NT2/D1 (cell line): ENCODE results near the gene SNHG17.

ENCODE experiments used
- DNase-seq: peaks from one replicate; pipeline ENCODE4 v3.0.0-alpha.2; 2011; ENCODE audit warnings: low read depth, low spot score
- H3K27me3 ChIP-seq: 2 replicates; pipeline ENCODE4 v1.6.0; 2011; ENCODE audit warnings: mild to moderate bottlenecking; ENCODE audit not compliant: insufficient read length, insufficient read depth
- H3K36me3 ChIP-seq: 2 replicates; pipeline ENCODE4 v1.6.1; 2011; ENCODE audit warnings: mild to moderate bottlenecking, low read length, mixed read lengths; ENCODE audit not compliant: insufficient read depth, insufficient read length
- H3K4me1 ChIP-seq: 2 replicates; pipeline ENCODE4 v1.5.1; 2011; ENCODE audit not compliant: insufficient read depth, insufficient read length
- H3K4me3 ChIP-seq: 2 replicates; pipeline ENCODE4 v1.5.1; 2011; ENCODE audit warnings: low read depth; ENCODE audit not compliant: insufficient read length
- H3K9ac ChIP-seq: 2 replicates; pipeline ENCODE4 v1.6.0; 2011; ENCODE audit warnings: low read depth; ENCODE audit not compliant: insufficient read length
- H3K9me3 ChIP-seq: 2 replicates; pipeline ENCODE4 v1.5.1; 2011; ENCODE audit warnings: mild to moderate bottlenecking, low read length; ENCODE audit not compliant: insufficient read depth
- SUZ12 ChIP-seq: IDR thresholded peaks from 2 replicates; pipeline ENCODE4 v1.6.1; 2011; ENCODE audit not compliant: insufficient read length, insufficient read depth; ENCODE audit errors: extremely low read depth
- YY1 ChIP-seq: IDR thresholded peaks from 2 replicates; pipeline ENCODE4 v1.6.1; 2011; ENCODE audit not compliant: insufficient read length, insufficient read depth
- ZNF274 ChIP-seq: IDR thresholded peaks from 2 replicates; pipeline ENCODE4 v1.6.1; 2011; ENCODE audit warnings: mild to moderate bottlenecking, low read depth, low read length

The SNHG17 gene

GRCh38 chr20:38453941-38454340 is 18.8 kb upstream of the SNHG17 start:
- Histone ChIP-seq H3K27me3 (no peaks in the 10 kb centered on the region), H3K36me3 (peaks cover 25% of the 10 kb centered on the region), H3K4me3 (no peak overlapping the region), H3K4me1 (no peaks in the 10 kb centered on the region), H3K9ac (no peak overlapping the region), H3K9me3 (no peaks in the 10 kb centered on the region)
- no peak for DNase-seq
- TF ChIP-seq YY1 (no peak), SUZ12 (no peak), ZNF274 (no peak)

DNA sequence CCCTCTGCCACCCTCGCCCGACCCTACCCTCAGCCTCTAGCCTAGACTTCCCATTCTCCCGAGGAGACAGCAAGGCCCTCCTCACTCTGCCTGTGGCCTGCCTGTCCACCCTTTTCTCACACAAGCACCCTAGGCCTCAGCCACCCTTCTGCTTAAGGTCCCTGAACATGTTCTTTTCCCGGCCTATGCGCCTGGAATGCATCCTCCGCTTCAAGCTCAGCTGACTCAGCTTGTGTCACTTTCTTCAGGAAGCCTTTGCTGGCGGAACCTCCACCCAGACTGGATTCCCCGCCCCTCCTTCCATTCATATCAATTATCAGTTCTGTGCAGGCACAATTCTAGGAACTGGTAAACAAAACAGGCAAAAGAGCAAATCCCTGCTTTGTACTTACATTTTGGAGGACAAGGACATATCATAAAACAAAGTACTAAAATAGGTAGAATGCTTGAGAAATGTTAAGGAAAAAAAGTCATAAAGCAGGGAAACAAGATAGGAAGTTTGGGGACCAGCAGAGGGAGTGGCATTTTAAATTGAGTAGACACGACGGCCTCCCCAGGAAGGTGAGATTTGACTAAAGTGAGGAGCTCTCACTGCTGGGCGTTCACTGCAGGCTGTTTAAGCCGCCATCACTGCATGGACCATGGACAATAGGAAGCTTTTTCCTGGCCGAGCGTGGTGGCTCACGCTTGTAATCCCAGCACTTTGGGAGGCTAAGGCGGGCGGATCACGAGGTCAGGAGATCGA is 17.9 kb upstream of the SNHG17 start:
- H3K9ac ChIP-seq, result no peak overlapping the region
- DNase-seq, result no peak
- H3K36me3 ChIP-seq, result peaks cover 33% of the 10 kb centered on the region
- H3K9me3 ChIP-seq, result no peaks in the 10 kb centered on the region
- H3K27me3 ChIP-seq, result no peaks in the 10 kb centered on the region
- TF ChIP-seq ZNF274 (no peak), SUZ12 (no peak), YY1 (no peak)
- H3K4me1 ChIP-seq, result peaks cover 2% of the 10 kb centered on the region
- H3K4me3 ChIP-seq, result no peak overlapping the region

DNA sequence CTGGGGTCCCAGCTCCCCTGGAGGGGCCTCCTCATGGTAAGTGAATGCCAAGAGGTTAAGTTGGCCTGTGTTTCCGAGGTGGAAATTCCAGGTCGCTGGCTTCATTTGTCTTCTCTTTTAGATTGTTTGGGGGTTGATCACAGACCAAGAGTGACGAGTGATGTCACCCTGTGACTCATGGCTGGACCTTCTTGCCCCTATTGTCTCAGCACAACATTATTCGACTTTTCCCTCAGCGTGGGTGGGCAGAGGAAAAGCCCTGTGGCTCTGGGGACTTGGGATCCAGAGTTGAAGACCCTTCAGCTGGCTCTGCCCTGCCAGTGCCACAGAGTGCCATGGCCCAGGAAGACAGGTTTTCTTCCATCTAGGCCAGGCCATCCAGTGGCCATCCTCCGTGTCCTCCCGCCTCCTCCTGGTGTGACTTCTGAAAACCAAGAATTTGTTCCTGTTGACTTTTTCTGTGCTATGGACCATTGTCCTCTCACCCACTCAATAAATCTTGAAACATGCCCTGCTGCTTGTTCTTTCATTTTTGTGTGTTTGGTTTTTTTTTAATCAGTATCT is 15.4 kb upstream of the SNHG17 start:
- H3K9ac ChIP-seq, result no peak overlapping the region
- H3K4me1 ChIP-seq, result peaks cover 11% of the 10 kb centered on the region
- no peak overlapping the region for H3K4me3 ChIP-seq
- no peak for DNase-seq
- TF ChIP-seq SUZ12, result no peak
- no peak for TF ChIP-seq ZNF274
- no peak for TF ChIP-seq YY1
- H3K36me3 ChIP-seq, result peaks cover 38% of the 10 kb centered on the region
- no peaks in the 10 kb centered on the region for H3K9me3 ChIP-seq
- no peaks in the 10 kb centered on the region for H3K27me3 ChIP-seq

DNA sequence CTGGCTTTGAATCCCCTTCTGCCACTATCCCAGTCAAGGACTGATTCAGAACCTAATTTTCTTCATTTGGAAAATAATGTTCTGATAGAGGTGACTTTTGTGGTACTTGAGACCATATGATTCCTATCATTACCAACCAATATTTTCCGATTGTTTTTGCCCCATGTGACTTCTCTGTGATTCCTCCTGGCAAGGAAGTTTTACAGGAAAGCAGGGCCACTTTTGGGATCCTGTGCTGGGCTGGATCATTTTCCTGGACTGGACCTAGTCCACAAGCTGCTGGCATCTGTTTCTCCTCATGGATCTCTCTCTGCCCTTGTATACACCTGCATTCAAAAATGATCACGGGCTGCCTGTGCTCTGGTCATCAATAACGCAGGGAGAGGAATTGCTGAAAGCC is 13.9 kb upstream of the SNHG17 start:
- peaks cover 38% of the 10 kb centered on the region for H3K36me3 ChIP-seq
- TF ChIP-seq ZNF274 (no peak), YY1 (no peak), SUZ12 (no peak)
- DNase-seq, result no peak
- H3K9ac ChIP-seq, result no peak overlapping the region
- no peaks in the 10 kb centered on the region for H3K9me3 ChIP-seq
- H3K4me3 ChIP-seq, result no peak overlapping the region
- H3K27me3 ChIP-seq, result no peaks in the 10 kb centered on the region
- peaks cover 11% of the 10 kb centered on the region for H3K4me1 ChIP-seq

DNA sequence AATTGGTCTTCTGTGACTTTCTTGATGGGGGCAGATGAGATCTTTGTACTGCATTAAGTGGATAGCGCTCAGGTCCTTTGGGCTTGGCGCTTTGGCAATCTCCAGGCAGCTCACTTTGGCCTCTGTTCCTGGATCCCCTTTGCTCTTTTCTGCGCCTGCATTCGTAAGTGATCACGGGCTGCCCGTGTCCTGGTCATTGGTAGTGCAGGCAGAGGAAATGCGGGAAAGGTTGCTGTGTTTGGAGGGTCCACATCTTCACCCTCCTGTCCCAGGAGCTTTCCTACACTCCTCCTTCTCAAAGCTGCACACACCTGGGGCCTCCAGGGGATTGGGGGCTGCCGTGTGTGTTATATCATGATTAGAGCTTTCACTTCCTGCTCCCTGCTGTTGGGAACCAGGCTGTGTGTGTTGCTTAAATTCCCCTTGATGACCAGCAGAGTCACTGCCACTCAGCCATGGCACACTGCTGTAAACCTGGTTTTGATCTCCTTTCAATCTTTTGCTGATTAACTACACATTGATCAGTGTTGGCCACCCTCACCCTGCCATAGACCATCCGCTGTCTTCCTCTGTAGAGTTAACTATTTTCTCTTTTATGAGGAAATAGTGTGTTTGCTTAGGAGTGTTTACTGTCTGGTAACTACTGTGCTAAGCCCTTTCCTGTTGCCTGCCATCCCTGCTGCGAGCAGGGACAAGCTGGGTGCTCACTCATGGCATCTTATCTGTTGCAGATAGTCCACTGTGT is 13.0 kb upstream of the SNHG17 start:
- Histone ChIP-seq H3K9me3 (no peaks in the 10 kb centered on the region), H3K4me1 (peaks cover 11% of the 10 kb centered on the region), H3K4me3 (no peak overlapping the region), H3K27me3 (no peaks in the 10 kb centered on the region), H3K9ac (peak overlapping the region; percentile 57), H3K36me3 (peaks cover 38% of the 10 kb centered on the region)
- TF ChIP-seq YY1, result no peak
- no peak for TF ChIP-seq SUZ12
- DNase-seq, result no peak

DNA sequence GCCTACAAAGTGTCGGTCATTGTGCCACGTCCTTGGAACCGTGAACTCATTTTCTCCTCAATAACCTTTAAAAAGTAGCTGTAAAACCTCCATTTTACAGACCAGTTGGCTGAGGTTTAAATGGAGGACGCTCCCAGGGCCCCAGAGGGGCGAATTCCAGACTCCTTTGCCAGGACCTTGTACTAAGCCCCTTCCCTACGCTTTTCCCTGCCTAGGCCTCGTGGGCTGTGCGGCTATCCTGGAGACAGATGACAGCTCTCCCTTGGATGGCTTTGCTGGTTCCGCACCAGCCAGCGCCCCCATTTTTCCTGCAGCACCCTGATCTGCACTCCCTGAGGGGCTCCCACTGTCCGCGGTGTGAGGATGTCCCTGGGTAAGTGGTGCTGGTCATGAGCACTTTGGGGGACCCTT is 12.1 kb upstream of the SNHG17 start:
- Histone ChIP-seq H3K36me3 (peaks cover 38% of the 10 kb centered on the region), H3K9me3 (no peaks in the 10 kb centered on the region), H3K27me3 (no peaks in the 10 kb centered on the region), H3K4me1 (peaks cover 11% of the 10 kb centered on the region), H3K9ac (peak overlapping the region; percentile 97), H3K4me3 (peak overlapping the region; percentile 93)
- TF ChIP-seq SUZ12 (no peak), YY1 (no peak), ZNF274 (no peak)
- DNase-seq, result no peak
